NCI-H1436 treated with DMSO at 0.1 percent for 48 hours (cell line): ENCODE results near the gene JADE2.
"Not testable (repeated sequence)": the region's sequence is repeated elsewhere in the genome, so short reads cannot be mapped to it uniquely, and the experiment has no call there.

Source experiments
- DNase-seq: peaks from one replicate; lab custom pipeline; 2025; lab: John Stamatoyannopoulos, UW

Gene JADE2

DNA sequence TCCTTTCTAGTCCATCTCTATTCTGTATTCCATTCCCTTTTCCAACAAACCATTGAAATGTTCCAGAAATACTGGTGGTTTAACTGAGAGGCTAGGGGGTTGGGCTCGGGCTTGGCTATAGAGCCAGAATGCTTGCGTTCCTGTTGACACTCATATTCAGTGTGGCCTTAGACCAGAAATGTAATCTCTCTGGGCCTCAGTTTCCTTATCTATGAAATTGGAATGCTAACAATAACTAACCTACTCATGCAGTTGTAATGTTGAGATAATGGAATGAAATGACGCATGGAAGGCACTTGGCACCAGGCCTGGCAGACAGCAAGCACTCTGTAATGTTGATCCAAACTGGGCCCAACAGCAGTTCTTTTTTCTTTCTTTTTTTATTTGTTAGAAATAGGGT, 26.8 kb downstream of the JADE2 start:
- DNase-seq, result no peak

DNA sequence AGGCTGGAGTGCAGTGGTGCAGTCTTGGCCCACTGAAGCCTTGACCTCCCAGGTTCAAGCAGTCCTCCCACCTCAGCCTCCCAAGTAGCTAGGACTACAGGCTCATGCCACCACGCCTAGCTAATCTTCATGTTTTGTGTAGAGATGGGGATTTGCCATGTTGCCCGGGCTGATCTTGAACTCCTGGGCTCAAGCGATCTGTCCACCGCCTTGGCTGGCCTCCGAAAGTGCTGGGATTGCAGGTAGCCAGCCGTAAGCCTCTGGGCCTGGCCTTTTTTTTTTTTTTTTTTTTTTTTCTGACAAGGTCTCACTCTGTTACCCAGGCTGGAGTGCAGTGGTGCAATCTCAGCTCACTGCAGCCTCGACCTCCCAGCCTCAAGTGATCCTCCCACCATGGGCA, 27.2 kb downstream of the JADE2 start:
- DNase-seq, result not testable (repeated sequence)

DNA sequence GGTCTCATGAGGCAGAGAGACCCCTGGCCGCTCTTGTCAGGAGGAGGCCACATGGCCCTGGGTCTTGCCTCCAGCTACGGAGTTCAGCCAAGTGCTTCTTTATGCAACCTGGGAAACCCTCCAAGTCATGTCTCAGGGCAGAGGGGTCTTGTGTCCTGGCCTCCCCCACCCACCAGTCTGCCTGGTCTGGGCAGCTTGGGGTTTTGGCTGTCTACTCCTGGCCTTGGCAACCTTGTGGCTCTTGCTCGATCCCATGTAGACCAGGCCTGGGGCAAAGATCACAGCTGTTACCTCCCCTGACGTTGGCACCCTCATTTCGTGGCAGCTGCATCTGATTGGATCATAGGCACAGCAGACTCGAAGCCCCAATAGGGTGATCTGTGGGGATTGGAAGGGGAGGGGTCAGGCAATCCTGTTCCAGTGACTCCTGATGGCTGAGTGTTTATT, 28.4 kb downstream of the JADE2 start:
- no peak for DNase-seq

DNA sequence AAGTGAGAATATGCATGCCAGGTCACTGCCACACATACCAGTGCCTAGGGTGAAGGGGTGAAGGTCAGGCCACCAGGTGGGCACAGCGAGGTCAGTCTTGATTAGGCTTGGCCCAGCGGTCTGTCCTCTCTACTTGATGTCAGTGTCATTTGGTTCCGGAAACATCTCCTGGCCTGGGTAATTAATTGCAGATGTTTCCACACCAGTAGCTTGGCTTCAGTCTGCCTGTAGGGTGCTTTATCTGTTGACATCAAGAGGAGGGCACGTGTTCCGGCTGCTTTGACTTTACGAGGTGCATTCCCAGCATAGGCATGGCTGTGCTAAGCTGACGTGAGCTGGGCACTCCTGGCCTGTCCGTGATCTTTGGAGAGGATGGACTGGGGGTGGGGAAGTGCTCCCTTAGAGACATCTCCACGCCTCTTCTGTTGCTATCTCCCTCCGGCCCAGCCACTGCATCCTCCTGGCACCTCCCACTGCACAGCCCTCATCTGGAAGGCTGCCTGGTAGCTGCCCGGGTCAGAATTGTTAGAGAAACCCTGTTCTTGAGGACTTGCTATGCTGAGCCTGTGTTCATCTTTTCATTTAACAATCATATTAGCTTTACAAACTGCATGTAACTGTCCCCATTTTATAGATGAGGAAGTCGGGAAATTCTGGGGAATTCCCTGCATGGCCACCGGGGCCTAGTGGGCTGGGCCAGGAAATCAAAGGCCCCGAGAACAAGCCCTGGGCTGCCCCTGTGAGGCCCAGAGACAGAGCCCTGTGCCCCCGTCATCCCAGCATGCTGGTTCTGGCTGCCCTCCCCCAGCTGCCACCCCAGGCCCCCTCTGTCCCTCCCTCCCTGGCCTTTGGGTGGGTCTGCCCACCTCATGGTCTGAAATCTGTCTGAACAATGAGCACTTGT, 29.1 kb downstream of the JADE2 start:
- no peak for DNase-seq

DNA sequence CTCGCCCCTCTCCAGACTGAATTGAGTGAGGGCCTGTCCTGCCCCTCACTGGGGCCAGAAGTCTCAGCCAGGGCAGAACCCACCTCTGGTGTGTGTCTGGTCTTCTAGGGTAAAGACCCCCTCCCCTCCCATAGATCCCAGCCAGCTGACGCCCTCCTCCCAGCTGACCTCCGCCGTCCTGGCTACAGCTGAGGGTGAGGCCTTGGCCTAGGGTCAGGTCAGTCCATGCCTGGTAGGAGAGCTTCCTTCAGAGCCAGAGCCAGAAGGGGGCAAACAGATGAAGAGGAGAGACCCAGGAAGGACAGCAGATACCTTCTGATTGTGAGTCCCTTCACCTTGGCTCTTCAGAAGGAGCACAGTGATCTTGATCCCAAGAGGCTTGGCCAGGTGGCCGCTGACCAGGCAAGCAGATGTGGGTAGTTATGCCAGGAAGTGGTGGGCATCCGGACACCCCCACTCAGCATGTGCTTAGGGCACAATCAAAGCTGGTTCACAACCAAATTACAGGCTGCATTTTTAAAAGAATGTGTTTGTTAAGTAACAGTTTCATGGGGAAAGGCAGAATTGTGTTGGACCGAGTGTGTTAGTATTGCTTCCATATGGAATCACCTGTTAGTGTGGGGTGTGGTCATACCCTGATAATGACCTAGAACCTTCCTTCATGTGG, 29.9 kb downstream of the JADE2 start:
- DNase-seq, result no peak

DNA sequence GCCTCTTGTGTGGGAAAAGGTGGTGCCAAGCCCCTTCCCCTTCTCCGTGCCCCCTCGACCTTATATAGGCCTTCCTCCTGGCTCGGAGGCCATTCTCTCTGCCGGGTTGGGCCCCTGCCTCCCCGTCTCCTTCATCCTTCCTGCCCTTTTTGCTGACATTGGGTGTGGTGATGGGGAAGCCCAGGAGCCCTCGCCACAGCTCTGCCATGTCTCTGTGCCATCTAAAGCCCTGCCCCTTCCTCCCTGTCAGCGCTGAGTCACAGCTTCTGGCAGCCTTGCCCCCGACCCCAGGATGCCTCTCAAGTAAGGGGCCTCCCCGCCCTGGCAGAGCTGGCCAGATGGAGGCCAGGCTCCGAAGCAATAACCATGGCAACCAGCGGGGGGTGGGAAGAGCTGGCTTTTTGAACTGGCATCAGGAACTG, 30.4 kb downstream of the JADE2 start:
- no peak for DNase-seq

DNA sequence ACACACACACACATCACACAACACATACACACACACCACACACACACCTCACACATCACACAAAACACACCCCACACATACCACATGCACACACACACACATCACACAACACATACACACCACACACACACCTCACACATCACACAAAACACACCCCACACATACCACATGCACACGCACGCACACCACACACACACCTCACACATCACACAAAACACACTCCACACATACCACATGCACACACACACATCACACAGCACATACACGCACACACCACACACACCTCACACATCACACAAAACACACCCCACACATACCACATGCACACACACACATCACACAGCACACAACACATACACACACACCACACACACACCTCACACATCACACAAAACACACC, 31.1 kb downstream of the JADE2 start:
- DNase-seq, result not testable (repeated sequence)

DNA sequence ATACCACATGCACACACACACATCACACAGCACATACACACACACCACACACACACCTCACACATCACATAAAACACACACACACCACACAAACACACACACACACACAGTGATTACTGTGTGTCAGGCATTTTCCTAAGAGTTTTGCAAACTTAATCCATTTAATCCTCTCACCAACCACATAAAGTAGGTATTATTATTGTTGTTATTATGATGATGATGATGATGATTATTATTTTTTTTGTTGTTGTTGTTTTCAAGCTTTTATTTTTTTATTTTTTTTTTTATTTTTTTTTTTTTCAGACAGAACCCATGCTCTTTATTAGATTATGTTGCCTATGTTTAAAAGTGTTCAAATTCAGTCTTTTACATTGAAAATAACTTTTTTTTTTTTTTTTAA, 31.5 kb downstream of the JADE2 start:
- no peak for DNase-seq

DNA sequence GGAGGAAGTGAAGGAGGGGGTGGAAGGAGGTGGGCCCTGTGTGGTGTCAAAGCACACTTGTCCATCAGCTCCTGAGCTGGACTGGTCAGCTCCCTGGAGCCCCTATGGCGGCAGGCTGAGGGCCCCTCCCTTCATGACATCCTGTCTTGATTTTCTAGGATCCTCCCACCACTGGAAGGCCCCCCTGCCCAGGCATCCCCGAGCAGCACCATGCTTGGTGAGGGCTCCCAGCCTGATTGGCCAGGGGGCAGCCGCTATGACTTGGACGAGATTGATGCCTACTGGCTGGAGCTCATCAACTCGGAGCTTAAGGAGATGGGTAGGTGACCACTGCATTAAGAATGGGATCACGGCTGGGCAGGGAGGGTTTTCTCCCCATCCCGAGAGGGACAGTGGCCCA, 34.2 kb downstream of the JADE2 start:
- DNase-seq, result no peak

DNA sequence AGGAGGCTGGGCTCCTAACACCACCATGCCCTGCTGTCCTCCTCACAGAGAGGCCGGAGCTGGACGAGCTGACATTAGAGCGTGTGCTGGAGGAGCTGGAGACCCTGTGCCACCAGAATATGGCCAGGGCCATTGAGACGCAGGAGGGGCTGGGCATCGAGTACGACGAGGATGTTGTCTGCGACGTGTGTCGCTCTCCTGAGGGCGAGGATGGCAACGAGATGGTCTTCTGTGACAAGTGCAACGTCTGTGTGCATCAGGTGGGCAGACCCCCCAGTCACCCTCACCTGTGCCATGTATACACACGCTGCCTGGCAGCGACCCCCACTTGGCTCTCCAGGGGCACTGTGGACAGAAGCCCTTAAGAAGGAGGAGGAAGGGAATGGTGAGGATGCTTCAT, 35.2 kb downstream of the JADE2 start:
- no peak for DNase-seq

DNA sequence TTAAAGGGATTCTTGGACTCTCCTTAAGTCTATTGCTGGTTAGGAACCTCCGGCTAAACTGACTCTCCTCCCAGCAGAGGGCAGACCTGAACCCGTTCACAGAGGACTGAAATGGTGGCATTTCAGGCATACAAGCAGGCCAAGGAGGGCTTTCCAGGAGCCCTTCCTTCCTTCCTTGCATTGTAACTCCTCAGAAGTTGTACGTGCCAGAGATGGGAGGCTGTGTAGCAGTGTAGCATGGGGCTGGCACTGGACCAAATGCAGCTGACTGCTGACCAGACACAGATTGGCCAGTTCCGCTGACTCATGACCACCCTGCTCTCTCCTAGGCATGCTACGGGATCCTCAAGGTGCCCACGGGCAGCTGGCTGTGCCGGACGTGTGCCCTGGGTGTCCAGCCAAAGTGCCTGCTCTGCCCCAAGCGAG, 36.4 kb downstream of the JADE2 start:
- no peak for DNase-seq

DNA sequence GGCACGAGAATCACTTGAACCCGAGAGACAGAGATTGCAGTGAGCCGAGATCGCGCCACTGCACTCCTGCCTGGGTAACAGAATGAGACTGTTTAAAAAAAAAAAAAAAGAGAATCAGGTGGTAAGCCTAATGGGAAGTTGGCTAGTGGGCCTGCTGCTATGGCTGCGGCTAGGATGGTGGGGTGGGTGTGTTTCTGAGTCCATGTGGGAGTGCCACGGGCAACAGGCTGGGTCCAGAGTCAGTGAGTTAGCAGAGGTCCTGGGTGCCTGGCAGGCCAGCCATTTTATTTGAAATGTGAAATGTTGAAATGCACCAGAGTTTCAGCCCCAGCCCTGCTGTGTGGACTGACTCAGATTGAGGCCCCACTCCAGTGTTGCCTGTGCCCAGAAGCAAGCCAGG, 37.8 kb downstream of the JADE2 start:
- no peak for DNase-seq

DNA sequence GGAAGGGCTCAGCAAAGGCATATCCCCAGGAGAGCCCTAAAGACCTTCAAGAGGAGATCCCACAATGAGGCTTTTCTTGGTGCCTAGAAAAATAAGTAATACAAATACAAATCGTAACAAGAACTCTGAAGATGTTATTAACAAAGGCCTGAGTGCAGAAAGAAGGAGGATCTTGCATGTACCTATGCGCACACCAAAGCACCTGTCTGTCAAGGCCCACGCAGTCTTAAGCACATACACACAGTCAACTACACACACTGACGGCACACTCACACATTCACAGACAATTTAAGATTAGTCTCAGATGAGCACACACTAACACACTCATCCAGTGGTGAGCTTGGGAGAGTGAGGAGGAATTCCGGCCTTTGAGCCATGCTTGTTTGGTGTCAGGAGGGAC, 38.5 kb downstream of the JADE2 start:
- DNase-seq, result no peak

DNA sequence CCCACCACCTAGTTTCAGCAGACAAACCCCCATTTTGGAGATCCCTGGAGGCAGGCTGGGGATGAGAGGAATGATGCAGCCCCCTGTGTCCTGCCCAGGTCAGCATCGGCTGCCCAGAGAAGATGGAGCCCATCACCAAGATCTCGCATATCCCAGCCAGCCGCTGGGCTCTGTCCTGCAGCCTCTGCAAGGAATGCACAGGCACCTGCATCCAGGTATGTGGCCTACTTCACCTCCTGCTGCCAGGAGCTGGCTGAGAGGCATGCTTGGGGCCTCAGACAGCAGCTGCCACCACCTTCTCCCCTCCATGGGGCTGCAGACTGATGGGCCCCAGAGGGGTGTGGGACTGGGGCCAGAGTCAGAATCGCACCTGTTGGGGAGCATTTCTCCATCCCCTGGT, 38.9 kb downstream of the JADE2 start:
- no peak for DNase-seq

DNA sequence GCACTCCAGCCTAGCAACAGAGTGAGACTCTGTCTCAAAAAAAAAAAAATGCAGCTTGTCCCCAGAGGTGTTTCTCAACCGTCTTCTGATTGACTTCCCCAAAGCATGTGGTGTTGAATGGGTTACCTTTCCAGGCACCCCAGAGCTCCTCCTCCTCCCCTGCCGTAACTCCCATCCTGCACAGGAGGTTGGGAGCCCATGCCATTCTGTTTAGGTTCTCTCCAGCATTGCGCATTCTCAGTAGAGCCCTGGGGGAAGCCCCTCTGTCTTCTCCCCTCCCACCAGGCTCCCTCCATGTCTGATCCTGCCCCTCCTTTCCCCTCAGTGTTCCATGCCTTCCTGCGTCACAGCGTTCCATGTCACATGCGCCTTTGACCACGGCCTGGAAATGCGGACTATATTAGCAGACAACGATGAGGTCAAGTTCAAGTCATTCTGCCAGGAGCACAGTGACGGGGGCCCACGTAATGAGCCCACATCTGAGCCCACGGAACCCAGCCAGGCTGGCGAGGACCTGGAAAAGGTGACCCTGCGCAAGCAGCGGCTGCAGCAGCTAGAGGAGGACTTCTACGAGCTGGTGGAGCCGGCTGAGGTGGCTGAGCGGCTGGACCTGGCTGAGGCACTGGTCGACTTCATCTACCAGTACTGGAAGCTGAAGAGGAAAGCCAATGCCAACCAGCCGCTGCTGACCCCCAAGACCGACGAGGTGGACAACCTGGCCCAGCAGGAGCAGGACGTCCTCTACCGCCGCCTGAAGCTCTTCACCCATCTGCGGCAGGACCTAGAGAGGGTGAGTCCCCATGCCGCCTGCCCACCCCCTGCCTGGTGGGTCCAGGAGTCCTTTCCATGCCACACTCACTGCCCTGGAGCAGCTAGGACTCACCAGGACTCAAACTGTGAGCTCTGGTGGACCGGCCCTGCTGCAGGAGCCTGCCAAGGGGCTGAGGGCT, 40.6 kb downstream of the JADE2 start:
- no peak for DNase-seq

DNA sequence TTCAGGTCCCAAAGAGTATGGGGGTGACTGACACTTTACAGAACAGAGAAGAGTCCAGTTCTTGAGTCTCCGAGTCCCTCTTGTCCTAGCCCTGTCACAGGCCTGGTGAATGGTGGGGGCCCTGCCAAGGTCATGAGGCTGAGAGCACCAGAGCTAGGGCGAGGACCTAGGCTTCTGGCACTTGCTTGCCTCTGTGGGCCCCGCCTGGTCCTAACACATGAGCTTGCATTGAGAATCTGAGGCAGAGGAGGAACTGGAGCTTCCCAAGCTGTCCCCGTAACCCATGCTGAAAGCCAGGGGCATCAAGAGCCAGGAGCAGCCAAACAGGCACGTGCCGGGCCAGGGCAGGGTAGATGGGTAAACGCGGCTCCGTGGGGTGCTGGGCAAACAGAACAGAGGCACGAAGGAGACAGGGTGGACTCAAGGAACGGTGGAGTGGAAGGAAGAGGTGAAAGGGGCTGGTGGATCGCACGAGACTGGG, 41.3 kb downstream of the JADE2 start:
- no peak for DNase-seq

DNA sequence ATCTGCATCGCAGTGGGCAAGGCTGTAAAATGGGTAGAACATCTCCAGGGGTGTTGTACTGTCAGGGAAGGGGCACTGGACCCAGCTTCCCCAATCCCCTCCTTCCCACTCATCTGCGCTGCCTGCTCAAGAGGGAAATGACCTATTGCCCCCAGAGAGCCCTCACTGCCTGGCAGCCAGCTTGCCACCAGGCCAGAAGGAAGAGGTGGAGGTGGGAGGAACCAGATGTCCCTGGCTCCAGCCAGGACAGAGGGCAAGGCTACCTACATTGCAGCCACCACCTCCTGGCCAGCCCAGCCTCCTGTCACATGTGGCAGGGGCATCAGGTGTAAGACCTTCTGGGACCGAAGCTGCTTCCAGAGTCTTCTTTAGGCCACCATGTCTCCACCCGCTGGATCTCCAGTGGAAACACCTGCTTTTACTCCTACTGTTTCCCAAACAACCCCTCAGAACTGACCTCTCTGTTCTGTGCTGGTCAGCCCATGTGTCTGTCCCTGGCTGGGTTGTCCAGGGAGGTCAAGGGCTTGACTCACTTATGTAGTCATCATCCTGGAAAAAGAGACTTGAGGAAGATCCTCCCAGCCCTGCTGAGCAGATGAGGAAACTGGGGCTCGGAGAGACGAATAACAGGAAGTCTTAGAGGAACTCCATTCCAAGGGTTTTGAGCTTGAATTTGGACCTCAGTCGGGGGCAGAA, 42.3 kb downstream of the JADE2 start:
- DNase-seq, result no peak

DNA sequence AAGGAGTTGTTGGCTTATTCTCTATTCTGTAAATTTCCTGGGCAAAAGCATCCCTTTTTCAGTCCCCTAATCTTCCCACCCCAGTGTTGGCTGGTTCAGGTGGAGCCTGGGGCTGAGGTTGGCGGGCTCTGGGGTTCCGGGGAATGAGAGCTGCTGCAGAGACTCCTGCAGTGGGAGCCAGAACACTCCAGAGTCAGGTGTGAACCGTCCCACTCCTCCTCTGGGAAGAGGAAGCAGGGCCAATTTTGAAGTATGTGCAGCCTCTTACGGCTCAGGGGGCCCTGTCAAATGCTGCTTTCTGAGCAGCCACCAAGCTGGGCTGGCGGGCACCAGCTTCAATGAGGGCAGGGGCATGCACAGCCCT, 42.8 kb downstream of the JADE2 start:
- DNase-seq, result no peak

DNA sequence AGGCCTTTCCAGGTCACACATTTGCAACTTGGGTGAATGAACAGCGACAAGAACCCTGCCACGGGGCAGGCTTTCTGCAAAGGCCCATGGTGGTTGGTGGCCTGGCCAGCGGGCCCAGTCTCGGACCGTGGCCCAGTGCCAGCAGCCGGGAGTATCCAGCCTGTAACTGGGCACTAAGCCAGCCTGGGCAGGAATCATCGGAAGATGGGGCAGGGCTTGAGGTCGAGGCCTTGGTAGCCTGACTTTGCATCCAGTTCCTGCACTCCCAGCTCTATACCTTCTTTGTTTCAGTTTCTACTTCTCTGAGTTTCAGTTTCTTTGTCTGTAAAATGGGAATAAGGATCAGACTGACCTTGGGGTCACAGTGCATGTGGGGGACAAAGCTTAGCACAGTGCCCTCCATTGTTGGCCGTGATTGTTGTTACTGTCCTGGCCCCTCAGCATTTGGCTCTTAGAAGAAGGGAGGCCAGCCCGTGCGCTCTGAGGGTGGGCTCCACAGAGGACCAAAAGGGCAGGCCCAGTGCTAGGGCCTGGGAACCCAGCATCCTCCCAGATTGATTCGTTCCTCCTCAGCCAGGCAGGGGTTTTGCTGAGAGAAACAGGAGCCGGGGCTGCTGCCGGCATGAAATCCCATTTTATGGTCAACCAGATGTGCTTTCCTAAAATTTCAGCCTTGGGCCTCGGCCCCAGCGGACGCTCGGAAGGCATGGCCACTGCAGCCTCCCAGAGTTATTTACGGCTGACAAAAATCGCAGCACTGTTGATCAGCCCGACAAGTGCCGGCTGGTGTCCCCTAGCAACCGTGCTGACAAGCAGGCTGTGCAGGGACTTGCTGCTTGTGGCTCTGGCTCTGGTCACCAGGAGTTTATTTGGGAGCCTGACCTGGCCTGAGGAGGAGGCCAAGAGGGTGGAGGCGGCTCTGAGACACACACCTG, 43.6 kb downstream of the JADE2 start:
- DNase-seq, result no peak

DNA sequence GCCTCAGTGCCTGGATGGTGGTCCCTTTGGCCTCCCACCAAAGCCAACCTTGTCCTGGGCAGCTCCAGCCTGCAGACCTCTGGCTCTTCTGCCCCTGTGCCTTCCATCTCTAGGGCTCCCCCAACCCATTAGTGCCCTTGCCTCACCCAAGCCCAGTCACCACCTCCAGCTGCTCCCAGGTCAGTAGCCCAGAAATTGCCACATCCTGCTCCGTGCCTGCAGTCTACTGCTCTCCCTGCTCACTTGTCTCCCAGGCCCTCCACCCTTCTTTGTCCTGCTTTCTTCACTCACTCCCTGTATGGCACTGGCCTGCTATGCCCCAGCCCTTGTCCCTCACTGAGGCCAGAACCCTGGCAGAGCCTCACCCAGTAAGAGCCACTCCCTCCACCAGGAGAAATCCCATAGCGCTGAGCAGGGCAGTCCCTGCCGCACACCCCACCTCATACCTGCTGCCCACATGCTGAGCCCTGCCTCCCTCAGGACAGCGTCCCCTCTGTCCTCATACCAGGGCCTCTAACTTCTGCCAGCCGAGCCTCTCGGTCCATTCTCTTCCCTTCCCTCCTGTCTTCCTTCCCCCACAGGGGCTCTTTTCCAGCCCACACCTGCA, 44.4 kb downstream of the JADE2 start:
- no peak for DNase-seq
